ENCODE results near the gene WDR45. TPM values are rescaled to one million over a fixed set of nuclear protein-coding genes. Genes with fewer than 3 reads are reported as not detected.

WDR45 gene
- total and polyA plus RNA-seq, 2 of the 13 experiments (the other 11 are each of a cell fraction or from before 2014, with no cell fraction given) = 16.4 to 65.5 TPM

GRCh38 chrX:49053223-49054072 lies 26.2 kb downstream of the WDR45 start (continued):
- TF ChIP-seq ZFP91 (CRISPR knock-in tag; IDR thresholded peaks at IDR 0.05; ENCODE audit: borderline replicate concordance) = peak; percentile 40; the same call in 1 of the 2 replicates
- no peak for TF ChIP-seq CENPX (CRISPR knock-in tag; IDR thresholded peaks at IDR 0.05)
- TF ChIP-seq EHMT2 (IDR thresholded peaks at IDR 0.05; ENCODE audit: borderline replicate concordance, low read depth, low read length) = no peak
- TF ChIP-seq ETV5 (CRISPR knock-in tag; IDR thresholded peaks at IDR 0.05; ENCODE audit: borderline replicate concordance) = peak; percentile 19; the same call in 1 of the 2 replicates
- TF ChIP-seq NR2F1 (CRISPR knock-in tag; IDR thresholded peaks at IDR 0.05) = peak; percentile 70 to 86; a peak in 3 of 4 replicates
- TF ChIP-seq ZNF841 (CRISPR knock-in tag; IDR thresholded peaks at IDR 0.05; ENCODE audit: borderline replicate concordance) = no peak
- peak; percentile 32; the same call in 1 of the 2 replicates for TF ChIP-seq ZSCAN21 (CRISPR knock-in tag; IDR thresholded peaks at IDR 0.05; ENCODE audit: borderline replicate concordance)
- no peak for TF ChIP-seq ZNF17 (CRISPR knock-in tag; IDR thresholded peaks at IDR 0.05)
- no peak for TF ChIP-seq POLR2AphosphoS2 (IDR thresholded peaks at IDR 0.05; ENCODE audit: low read depth, low read length)
- TF ChIP-seq SALL1 (CRISPR knock-in tag; IDR thresholded peaks at IDR 0.05) = 0 out of 2 replicates have a peak, but pooled peaks have one; percentile 31
- no peak for TF ChIP-seq ZNF547 (CRISPR knock-in tag; IDR thresholded peaks at IDR 0.05)
- no peak for TF ChIP-seq MLLT10 (CRISPR knock-in tag; IDR thresholded peaks at IDR 0.05)
- no peak for TF ChIP-seq PHF5A (CRISPR knock-in tag; IDR thresholded peaks at IDR 0.05; ENCODE audit: low read depth, unreplicated experiment)
- TF ChIP-seq FOXC1 (CRISPR knock-in tag; IDR thresholded peaks at IDR 0.05; ENCODE audit: borderline replicate concordance) = no peak
- TF ChIP-seq WIZ (CRISPR knock-in tag; IDR thresholded peaks at IDR 0.05) = no peak
- no peak for TF ChIP-seq HDAC2 (CRISPR knock-in tag; IDR thresholded peaks at IDR 0.05)
- peak; percentile 62 for TF ChIP-seq RARA (CRISPR knock-in tag; IDR thresholded peaks at IDR 0.05)
- TF ChIP-seq, protein P1, sequence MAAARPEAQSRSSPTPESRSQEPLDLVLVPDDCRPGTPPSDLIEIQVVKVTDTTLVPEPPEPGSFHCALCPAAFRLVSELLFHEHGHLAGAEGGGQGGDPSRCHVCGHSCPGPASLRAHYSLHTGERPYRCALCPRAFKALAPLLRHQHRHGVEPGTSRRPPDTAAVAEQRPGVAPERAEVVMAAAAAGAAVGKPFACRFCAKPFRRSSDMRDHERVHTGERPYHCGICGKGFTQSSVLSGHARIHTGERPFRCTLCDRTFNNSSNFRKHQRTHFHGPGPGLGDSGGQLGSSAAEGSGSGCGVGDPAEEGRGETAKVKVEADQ (CRISPR knock-in tag; IDR thresholded peaks at IDR 0.05; ENCODE audit: borderline replicate concordance) = 0 out of 2 replicates have a peak, but pooled peaks have one; percentile 27
- TF ChIP-seq ZNF724P (CRISPR knock-in tag; IDR thresholded peaks at IDR 0.05; ENCODE audit: borderline replicate concordance) = 0 out of 2 replicates have a peak, but pooled peaks have one; percentile 65
- peak; percentile 89 for TF ChIP-seq NR2F6 (IDR thresholded peaks at IDR 0.05)
- TF ChIP-seq NR2F6 (CRISPR knock-in tag; IDR thresholded peaks at IDR 0.05) = peak; percentile 93
- TF ChIP-seq, protein P2, sequence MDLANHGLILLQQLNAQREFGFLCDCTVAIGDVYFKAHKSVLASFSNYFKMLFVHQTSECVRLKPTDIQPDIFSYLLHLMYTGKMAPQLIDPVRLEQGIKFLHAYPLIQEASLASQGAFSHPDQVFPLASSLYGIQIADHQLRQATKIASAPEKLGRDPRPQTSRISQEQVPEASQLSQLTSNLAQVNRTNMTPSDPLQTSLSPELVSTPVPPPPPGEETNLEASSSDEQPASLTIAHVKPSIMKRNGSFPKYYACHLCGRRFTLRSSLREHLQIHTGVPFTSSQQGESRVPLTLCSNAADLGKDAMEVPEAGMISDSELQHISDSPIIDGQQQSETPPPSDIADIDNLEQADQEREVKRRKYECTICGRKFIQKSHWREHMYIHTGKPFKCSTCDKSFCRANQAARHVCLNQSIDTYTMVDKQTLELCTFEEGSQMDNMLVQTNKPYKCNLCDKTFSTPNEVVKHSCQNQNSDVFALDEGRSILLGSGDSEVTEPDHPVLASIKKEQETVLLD (CRISPR knock-in tag; IDR thresholded peaks at IDR 0.05; ENCODE audit: low read depth) = no peak
- no peak for TF ChIP-seq PTBP1 (IDR thresholded peaks at IDR 0.05; ENCODE audit: low read depth, low read length, poor library complexity, severe bottlenecking)
- TF ChIP-seq TBX2 (CRISPR knock-in tag; IDR thresholded peaks at IDR 0.05; ENCODE audit: borderline replicate concordance) = no peak
- TF ChIP-seq ZNF296 (CRISPR knock-in tag; conservative IDR thresholded peaks at IDR 0.05) = no peak
